IPS-11a (cell line): ENCODE data around the gene SNX10.

Experiments used
- H3K4me3 ChIP-seq: one replicate; pipeline ENCODE4 v1.5.1; 2013; ENCODE audit warnings: low read depth, low read length, control low read depth

SNX10 gene

DNA sequence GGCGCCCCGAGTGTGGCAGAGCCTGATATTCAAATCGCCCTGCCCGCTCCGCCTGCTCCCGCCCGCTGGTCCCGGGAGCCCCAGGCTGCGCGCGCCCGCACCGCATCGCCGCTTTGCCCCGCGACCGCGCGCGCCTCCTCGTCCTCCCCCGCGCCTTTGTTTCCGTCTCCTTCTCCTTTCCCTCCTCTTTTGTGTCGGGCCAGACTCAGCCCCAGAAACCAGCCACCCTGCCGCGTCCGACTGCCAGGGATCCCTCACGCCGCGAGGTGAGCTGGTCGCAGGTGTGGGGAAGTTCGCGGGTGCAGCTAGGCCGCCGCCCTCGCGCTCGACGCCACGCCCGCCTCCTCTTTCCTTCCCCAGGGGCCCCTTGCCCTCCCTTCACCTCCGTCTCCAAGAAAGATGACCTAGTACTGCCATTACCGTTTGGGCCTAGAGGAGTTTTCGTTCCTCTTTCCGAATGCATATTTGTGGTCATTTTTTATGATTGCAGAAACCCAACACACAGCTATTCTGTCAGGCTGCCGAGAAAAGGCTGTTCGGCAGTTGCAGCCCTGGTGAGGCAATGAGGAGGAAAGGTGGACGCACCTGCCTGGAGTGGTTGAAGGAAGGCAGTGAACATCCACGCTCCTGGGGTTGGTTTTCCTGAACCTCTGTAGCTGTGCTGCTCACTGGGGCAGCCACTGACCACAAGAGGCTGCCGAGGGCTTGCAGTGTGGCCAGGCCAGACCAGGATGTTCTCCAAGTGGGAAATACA, 107.3 kb downstream of the SNX10 start:
- H3K4me3 ChIP-seq: peak overlapping the region; percentile 69

DNA sequence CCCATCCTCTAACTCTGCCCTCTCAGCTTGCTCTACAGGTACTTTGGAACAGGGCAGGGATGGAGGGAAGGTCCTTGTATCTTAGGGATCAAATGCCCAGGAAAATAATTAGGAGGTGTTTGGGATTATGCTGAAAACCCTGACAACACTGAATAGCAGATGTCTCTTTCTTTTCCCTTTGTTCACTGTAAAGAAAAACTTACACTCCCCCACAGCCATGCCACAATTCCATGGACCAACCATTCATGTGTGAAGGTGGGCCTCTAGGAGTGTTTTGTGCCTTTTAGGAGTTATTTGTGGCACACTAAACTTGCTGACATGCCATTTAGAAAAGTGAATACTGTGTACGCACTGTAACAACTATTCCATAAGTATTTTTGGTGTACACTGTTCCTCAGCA, 108.1 kb downstream of the SNX10 start:
- H3K4me3 ChIP-seq: no peak overlapping the region

DNA sequence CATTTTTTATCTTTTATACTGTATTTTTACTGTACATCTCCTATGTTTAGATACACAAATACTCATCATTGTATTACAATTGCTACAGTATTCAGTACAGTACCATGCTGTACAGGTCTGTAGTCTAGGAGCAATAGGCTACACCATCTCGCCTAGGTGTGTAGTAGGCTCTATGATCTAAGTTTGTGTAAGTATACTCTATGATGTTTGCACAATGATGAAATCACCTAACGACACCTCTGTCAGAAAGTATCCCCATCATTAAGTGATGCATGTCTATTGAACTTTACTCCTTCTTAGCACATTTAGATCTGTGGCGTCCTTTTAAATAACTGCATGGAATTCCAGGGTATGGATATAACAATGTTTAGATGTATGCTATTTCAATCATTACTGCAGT, 112.0 kb downstream of the SNX10 start:
- H3K4me3 ChIP-seq: no peak overlapping the region

DNA sequence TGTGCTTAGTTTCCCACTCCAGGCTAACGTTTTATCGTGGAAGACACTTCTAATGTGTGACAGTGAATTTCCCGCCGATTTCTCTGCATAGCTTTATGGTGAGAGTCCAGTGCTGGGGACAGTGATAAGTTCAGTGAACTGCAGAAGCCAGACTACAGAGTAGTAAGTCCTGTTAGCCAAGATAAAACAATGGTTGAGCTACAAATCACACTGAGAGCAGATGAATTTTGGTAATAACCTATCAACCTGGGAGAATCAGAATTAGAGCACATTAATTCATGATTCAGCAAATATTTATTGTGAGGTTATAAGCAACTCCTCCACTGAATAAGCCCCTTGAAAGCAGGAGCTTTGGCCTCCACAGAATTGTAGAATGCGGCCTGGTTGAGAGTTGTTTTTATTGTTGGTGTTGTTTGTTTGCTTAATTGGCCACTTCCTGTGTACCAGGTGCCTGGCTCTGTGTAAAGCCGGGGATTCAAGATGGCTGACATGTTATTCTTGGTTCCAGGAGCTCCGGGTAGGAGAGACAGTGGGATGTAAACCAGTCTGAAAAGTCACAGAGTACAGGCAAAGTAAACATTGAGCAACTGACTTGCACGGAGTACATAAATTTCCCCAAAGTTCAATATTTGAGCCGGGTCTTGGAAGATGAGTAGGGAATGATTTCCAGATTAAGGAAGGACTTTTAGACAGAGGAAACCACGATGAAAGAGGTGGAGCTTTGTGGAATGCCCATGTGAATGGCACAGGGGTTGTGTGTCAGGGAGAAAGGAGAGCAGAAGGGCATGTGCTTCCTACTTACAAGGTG, 112.7 kb downstream of the SNX10 start:
- no peak overlapping the region for H3K4me3 ChIP-seq

DNA sequence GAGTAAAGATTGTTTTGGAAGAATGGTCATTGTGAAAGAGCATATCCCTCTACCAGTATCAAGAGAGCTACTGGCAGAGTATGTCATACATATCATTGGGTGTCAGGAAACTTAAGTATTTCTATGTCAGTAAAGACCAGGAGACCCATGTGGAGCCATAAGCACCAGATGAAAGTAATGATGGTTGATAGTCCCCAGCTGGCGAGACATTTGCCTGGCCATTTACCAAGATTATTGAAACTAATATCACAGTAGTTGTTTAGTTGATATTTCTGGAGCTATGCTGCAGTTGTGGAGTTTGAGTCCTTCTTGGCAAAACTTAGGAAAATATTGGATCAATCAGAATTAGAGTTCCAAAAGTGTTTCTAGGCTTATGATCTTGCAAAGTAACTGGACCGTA, 114.8 kb downstream of the SNX10 start:
- no peak overlapping the region for H3K4me3 ChIP-seq

DNA sequence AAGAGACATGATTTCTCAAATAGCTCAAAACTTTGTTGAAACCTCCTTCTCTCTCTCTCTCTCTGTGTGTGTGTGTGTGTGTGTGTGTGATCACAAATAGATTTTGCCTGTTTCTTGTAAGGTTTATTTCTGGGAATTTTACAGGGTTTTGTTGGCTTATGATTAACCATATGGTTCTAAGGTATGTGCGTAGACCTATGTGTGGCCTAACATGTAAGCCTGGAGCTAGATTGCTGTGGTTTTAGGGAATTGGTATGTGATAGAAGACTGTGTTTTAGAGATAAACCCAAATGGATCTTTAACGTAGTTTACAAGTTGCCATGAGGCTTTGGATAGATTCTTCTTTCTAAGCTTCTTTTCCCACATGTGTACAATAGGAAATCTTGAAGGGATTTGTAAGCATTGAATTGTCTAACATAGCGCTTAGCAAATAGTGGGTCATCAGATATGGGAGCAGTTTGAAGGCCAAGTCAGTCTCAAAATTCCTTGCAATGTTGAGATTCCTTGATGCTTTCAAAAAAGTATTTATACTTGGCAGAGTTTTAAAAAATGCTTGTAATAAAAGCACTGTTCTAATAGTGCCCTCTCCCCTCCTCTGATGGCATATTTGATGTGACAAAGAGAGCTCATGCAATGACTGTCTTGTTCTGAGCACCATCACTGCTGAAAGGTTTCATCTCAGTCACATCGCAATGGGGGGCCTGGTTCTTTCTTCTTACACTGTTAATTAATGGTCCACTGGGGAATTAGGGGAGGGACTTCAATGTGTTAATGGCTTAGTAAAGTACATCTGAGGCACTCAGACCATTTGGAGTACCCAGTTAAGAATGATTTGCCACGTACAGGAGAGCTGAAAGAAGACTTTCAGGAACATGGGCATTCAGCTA, 118.2 kb downstream of the SNX10 start:
- H3K4me3 ChIP-seq: no peak overlapping the region

DNA sequence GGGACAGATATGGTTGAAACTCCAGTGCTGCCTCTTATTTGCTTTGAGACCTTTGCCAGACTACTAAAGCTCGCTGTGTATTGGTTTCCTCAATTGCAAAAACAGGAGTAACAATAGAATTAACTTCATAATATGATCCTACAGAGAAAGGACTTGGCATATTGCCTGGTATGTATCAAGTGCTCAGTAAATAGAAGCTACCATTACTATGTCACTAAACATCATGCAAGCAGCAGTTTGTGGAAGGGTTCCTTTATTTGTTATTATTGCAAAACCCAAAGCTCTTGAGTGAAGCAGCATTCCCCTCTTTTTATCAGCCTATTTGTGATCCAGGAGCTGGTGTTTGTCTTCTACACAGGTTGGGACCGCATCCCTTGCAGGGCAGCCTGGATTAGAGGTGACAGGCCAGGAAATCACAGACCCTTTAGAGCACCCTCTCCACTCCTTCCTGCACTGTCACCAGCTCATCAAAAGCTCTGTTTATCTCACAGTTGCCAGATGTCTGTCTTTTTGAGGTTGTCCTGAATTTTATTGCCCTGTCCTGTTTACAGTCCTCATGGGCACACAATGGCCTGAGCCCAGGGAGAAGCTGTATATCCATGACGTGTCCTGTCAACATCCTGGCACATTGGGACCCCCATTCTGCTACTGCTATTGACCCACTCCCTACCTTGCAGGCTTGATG, 121.5 kb downstream of the SNX10 start:
- no peak overlapping the region for H3K4me3 ChIP-seq

DNA sequence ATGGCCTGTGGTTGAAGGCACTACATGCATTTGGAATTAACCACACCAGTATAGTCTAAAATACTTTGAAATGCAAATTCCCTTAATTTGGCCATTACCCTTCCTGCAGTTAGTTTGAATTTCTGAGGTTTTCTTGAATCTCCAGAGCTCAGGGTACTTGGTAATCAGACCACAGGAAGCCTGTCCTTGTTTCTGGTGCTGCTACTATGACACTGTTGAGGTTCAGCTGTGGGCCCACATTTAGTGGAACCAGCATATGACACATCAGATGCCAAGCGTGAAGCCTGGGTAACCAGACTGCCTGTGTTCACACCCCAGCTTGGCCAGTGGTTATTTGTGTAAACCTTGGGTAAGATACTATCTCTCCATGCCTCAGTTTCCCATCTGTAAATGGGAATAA, 124.3 kb downstream of the SNX10 start:
- no peak overlapping the region for H3K4me3 ChIP-seq

DNA sequence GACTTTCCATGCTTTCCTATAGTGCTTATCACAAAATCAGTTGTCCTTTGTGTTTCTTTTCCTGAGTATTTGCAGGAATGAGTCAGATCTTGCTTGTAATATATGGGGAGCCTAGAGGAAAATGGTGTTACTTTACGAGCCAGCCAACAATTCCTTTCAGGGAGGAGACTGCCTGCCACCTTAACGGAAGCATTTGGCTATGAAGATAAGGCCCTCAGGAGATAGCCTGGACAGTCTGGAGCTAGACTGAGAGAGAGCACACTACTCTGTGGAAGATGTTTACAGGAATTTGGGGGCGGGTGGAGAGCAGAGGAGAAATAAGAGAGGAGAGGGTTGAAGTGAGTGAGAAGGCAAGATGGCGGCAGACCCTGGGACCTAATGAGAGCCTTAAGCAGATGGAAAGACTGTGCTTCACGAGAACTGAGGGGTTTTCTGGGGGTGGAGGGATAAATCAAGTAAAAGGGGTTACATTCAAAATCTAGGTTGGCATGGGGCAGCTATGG, 126.3 kb downstream of the SNX10 start:
- no peak overlapping the region for H3K4me3 ChIP-seq

DNA sequence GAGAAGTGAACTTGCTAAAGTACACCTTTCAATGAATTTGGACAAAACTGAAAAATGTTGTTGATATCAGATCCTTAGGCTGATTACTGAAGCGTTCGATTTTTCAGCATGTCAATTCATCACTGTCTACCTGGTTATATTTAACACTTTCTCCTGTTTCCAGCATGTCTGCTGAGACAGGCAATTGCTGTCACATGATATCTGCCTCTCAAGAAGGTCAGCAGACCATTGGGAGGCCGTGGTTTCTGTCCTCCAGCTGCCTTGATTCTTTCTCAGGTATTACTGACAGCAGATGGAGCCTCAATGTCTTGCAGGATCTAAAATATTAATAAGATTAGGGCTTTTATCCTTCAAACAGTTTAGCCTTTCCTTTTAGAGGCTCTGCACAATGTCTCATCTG, 127.5 kb downstream of the SNX10 start:
- no peak overlapping the region for H3K4me3 ChIP-seq

DNA sequence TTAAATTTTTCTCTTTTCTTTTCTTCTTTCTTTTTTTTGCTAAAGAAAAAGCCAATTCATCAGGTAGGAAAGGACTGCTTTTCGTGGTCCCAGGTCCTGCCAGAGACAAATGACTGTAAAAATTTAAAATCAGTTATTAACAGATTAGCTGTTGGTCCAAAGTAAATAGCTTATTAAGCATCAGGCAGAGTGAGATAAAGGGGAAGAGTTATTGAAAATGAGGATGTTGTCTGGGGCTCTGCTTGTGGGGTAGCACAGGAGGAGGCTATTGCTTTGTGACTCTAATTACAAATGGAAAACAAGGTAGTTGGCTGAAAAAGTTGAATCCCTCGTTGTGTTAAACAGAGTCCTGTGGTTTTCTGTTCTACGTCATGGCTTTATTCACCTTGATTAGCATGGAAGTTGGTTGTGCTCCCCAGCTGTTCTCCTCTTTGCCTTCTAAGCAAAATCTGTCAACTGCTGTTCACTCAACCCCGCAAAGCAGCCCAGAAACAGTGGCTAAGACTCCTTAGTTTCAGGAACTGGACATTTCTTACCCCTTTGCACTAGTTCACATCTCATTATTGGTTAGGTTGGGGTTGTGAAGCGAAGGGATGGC, 128.9 kb downstream of the SNX10 start:
- H3K4me3 ChIP-seq: no peak overlapping the region

DNA sequence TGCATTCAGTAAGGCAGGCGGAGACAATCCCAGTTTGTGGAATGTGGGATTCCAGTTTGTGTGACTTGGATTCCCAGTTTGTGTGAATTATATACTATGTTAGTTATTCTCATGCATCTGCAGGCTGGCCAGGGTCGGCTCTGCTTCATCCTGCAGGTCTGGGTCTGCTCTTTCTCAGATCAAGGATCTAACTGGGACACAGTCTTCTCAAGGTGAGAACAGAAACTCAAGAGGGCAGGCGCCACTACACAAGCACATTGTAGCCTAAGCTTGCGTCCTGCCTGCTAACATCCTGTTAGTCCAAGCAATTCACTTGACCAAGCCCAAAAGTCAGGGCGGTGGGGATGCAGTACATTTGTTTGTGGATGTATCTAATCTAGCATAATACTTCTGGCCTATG, 131.1 kb downstream of the SNX10 start:
- no peak overlapping the region for H3K4me3 ChIP-seq

DNA sequence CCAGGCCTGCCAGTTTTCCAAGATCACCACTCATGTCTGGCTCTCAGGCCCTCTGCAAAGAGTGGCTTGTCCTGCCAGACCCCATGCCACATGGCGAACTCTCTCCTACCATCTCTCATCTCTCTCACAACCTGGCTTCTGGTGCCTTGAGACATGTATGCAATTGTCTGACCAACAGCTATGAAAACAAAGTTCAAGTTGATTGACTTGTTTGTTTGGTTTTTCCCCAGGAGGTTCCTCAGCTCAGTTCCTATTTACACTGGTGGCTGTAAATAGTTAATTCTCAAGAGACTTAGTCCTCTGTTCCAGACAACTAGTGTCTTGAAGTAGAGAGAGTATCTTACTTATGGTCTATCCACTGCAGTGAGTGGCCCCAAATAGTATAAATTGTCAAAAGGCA, 131.8 kb downstream of the SNX10 start:
- no peak overlapping the region for H3K4me3 ChIP-seq
